Measurements from ENCODE around the gene PAWR. TPM values are rescaled to one million over a fixed set of nuclear protein-coding genes. Genes with fewer than 3 reads are reported as not detected.

PAWR gene
- total and polyA plus RNA-seq, 9 of the 15 experiments (the other 6 are each of a cell fraction or from before 2014, with no cell fraction given), result 0.82 TPM; not detected in 8

- intact Hi-C loops (cut with micrococcal nuclease), result no loop called here
- CTCF ChIA-PET (ENCODE audit: low intra/inter-chr PET ratio), result no interaction called here
- BruUV-seq (replicated peaks), result no TSS peak
- TF ChIP-seq FOXO4 (CRISPR knock-in tag; IDR thresholded peaks at IDR 0.05) (no peak), CREM (IDR thresholded peaks at IDR 0.05; ENCODE audit: low read depth) (no peak), RFX5 (IDR thresholded peaks at IDR 0.05; ENCODE audit: low read depth, low read length) (no peak), ZNF318 (IDR thresholded peaks at IDR 0.05; ENCODE audit: borderline replicate concordance in 1 of 2, low read depth in 1 of 2) (no peak), CREB3L1 (IDR thresholded peaks at IDR 0.05; ENCODE audit: borderline replicate concordance, low read depth) (no peak), SMAD1 (IDR thresholded peaks at IDR 0.05; ENCODE audit: low read depth, low read length, partially characterized antibody) (no peak), ATF1 (CRISPR knock-in tag; IDR thresholded peaks at IDR 0.05) (no peak), ATF1 (tag; IDR thresholded peaks at IDR 0.05) (no peak), CHAMP1 (IDR thresholded peaks at IDR 0.05) (no peak), MCM5 (IDR thresholded peaks at IDR 0.05; ENCODE audit: low read depth) (no peak)
Observed at GRCh38 chr12:79658221-79658620, 32.5 kb downstream of the PAWR start.

More at GRCh38 chr12:79658221-79658620, 32.5 kb downstream of the PAWR start:
- no peaks in the 10 kb centered on the region for H3K36me3 ChIP-seq (ENCODE audit: control insufficient read depth, insufficient read depth, low read length)
- no peaks in the 10 kb centered on the region for H4K20me1 ChIP-seq (replicated peaks; ENCODE audit: control insufficient read depth, insufficient read depth, low read length)
- H3K27me3 ChIP-seq (ENCODE audit: control insufficient read depth in 2 of 2, insufficient read depth in 2 of 2, low read length in 2 of 2), result no peaks in the 10 kb centered on the region
- H3K9me3 ChIP-seq (replicated peaks; ENCODE audit: control insufficient read depth, insufficient read depth, low read depth, low read length), result no peaks in the 10 kb centered on the region
- no peak overlapping the region for H3K9ac ChIP-seq (ENCODE audit: insufficient read depth in 1 of 2, low read depth in 2 of 2, low read length in 2 of 2)
- no peak overlapping the region for H3K27ac ChIP-seq (ENCODE audit: extremely low read depth, low read depth, low read length)
- no peaks in the 10 kb centered on the region for H3K4me1 ChIP-seq (replicated peaks in 1 of 2; ENCODE audit: control insufficient read depth in 2 of 2, insufficient read depth in 2 of 2, low read length in 2 of 2)
- POLR2A ChIA-PET, result interaction anchor here (0.6 kb wide), 1 partner anchor 503 kb away, joined by 4 read pairs; no protein-coding TSS in a partner anchor
- ATAC-seq, result no peak
- H3K4me3 ChIP-seq, result no peak overlapping the region
- H3K9me1 ChIP-seq (ENCODE audit: control insufficient read depth, insufficient read depth, low read length), result no peaks in the 10 kb centered on the region
- no peak overlapping the region for H2AFZ ChIP-seq (ENCODE audit: low read depth, low read length)
- 0% methylated on average over 1 of the region's 1 CpG for WGBS (ENCODE audit: insufficient coverage, low coverage, missing lambda C conversion rate)
- no peak overlapping the region for H3K4me2 ChIP-seq (ENCODE audit: insufficient read depth, low read length)
- no peak for FAIRE-seq
- H3K79me2 ChIP-seq (ENCODE audit: control insufficient read depth, insufficient read depth, low read length), result no peaks in the 10 kb centered on the region
- no peak for DNase-seq (ENCODE audit: extremely low read depth in 1 of 4, low spot score in 3 of 4)
- in situ Hi-C loops (cut with MboI), result no loop called here

Data from K562 (cell line).